ENCODE results near the gene SLC38A11. TPM values are rescaled to one million over a fixed set of nuclear protein-coding genes. Genes with fewer than 3 reads are reported as not detected.

The SLC38A11 gene
- total RNA-seq, 4 donors from 2014 or later: 2.4 to 12.0 (median 3.3) TPM; not detected in 1

GRCh38 chr2:164852086-164852485 lies 103.2 kb downstream of the SLC38A11 start:
- H3K27me3 ChIP-seq: no peaks in the 10 kb centered on the region
- intact Hi-C loops (cut with DNase I; ENCODE audit: low total_unique reads) (no loop called here), in situ Hi-C loops (cut with MboI; ENCODE audit: low pct_ligation_motif_present in 1 of 4, low pct_unique_long_range_greater_than_20kb in 1 of 4, low sequenced_read_pairs in 3 of 4) (no loop called here)
- DNase-seq: no peak
- H3K4me1 ChIP-seq: no peaks in the 10 kb centered on the region
- no peak overlapping the region for H3K4me3 ChIP-seq
- no peaks in the 10 kb centered on the region for H3K9me3 ChIP-seq
- WGBS, 2 donors (ENCODE audit: low coverage in 1 of 2): 84 to 91% methylated on average over 4 of the region's 4 CpGs
- H3K36me3 ChIP-seq: no peaks in the 10 kb centered on the region
- TF ChIP-seq POLR2AphosphoS5 (IDR thresholded peaks at IDR 0.05) (no peak), CTCF (IDR thresholded peaks at IDR 0.05) (no peak), POLR2A (IDR thresholded peaks at IDR 0.05) (no peak), EP300 (IDR thresholded peaks at IDR 0.05; ENCODE audit: low read depth) (no peak)
- H3K27ac ChIP-seq: no peak overlapping the region

- intact Hi-C loops (cut with DNase I; ENCODE audit: low total_unique reads) (no loop called here), in situ Hi-C loops (cut with MboI; ENCODE audit: low pct_ligation_motif_present in 1 of 4, low pct_unique_long_range_greater_than_20kb in 1 of 4, low sequenced_read_pairs in 3 of 4) (no loop called here)
- no peaks in the 10 kb centered on the region for H3K4me1 ChIP-seq
- DNase-seq: no peak
- H3K27me3 ChIP-seq: no peaks in the 10 kb centered on the region
- no peaks in the 10 kb centered on the region for H3K9me3 ChIP-seq
- H3K27ac ChIP-seq: no peak overlapping the region
- WGBS, 2 donors (ENCODE audit: low coverage in 1 of 2): 39 to 52% methylated on average over 4 of the region's 4 CpGs
- no peak overlapping the region for H3K4me3 ChIP-seq
- TF ChIP-seq CTCF (IDR thresholded peaks at IDR 0.05): no peak
- H3K36me3 ChIP-seq: no peaks in the 10 kb centered on the region
Measured at GRCh38 chr2:164850235-164850634, 105.1 kb downstream of the SLC38A11 start.

- in situ Hi-C loops (cut with MboI; ENCODE audit: low pct_ligation_motif_present in 1 of 4, low pct_unique_long_range_greater_than_20kb in 1 of 4, low sequenced_read_pairs in 3 of 4): no loop called here
- no peak for DNase-seq
Measured at GRCh38 chr2:164849506-164849905, 105.8 kb downstream of the SLC38A11 start.

GRCh38 chr2:164847981-164848741 lies 107.2 kb downstream of the SLC38A11 start:
- intact Hi-C loops (cut with DNase I; ENCODE audit: low total_unique reads) (loop anchor here (10.0 kb wide), 1 partner anchor 113 kb away; no protein-coding TSS in a partner anchor), in situ Hi-C loops (cut with MboI; ENCODE audit: low pct_ligation_motif_present in 1 of 4, low pct_unique_long_range_greater_than_20kb in 1 of 4, low sequenced_read_pairs in 3 of 4) (no loop called here)
- no peaks in the 10 kb centered on the region for H3K27me3 ChIP-seq
- DNase-seq: no peak
- H3K4me1 ChIP-seq: peaks cover 0 to 5% (median 0%) of the 10 kb centered on the region in 4 donors
- H3K9me3 ChIP-seq: no peaks in the 10 kb centered on the region
- no peak overlapping the region for H3K27ac ChIP-seq
- 68 to 88% methylated on average over 1 to 2 of the region's 2 CpGs for WGBS, 2 donors (ENCODE audit: low coverage in 1 of 2)
- H3K36me3 ChIP-seq: no peaks in the 10 kb centered on the region
- TF ChIP-seq EP300 (IDR thresholded peaks at IDR 0.05; ENCODE audit: low read depth): no peak
- no peak for TF ChIP-seq CTCF (IDR thresholded peaks at IDR 0.05)
- no peak for TF ChIP-seq POLR2AphosphoS5 (IDR thresholded peaks at IDR 0.05)
- H3K4me3 ChIP-seq: no peak overlapping the region

More at GRCh38 chr2:164849506-164849905, 105.8 kb downstream of the SLC38A11 start:
- intact Hi-C loops (cut with DNase I; ENCODE audit: low total_unique reads): loop anchor here (10.0 kb wide), 1 partner anchor 115 kb away; no protein-coding TSS in a partner anchor
- H3K27me3 ChIP-seq: no peaks in the 10 kb centered on the region
- TF ChIP-seq POLR2A (IDR thresholded peaks at IDR 0.05) (no peak), EP300 (IDR thresholded peaks at IDR 0.05; ENCODE audit: low read depth) (no peak), POLR2AphosphoS5 (IDR thresholded peaks at IDR 0.05) (no peak), CTCF (IDR thresholded peaks at IDR 0.05) (no peak)
- H3K27ac ChIP-seq: no peak overlapping the region
- WGBS, 2 donors (ENCODE audit: low coverage in 1 of 2): 57 to 84% methylated on average over 1 of the region's 1 CpG
- no peaks in the 10 kb centered on the region for H3K36me3 ChIP-seq
- no peaks in the 10 kb centered on the region for H3K9me3 ChIP-seq
- H3K4me1 ChIP-seq: no peaks in the 10 kb centered on the region
- H3K4me3 ChIP-seq: no peak overlapping the region
